Breast epithelium (tissue), 3 donors: Measurements from ENCODE around the gene DIS3L2.

Experiments used
- CTCF ChIP-seq, 3 donors: fragments of 450-650 bp; IDR thresholded peaks; one replicate each; pipeline ENCODE4 v1.5.1; 2016 to 2017; ENCODE audit warnings: antibody characterized with exemption in 3 of 3, mild to moderate bottlenecking in 3 of 3, moderate library complexity in 3 of 3
- POLR2A ChIP-seq: fragments of 450-650 bp; IDR thresholded peaks from one replicate; pipeline ENCODE4 v1.6.1; 2016; ENCODE audit warnings: antibody characterized with exemption, mild to moderate bottlenecking, moderate library complexity
- POLR2AphosphoS5 ChIP-seq, 3 donors: sonication (generic); formaldehyde crosslinking; IDR thresholded peaks; one replicate each; pipeline ENCODE4 v1.6.1; 2017; ENCODE audit warnings: antibody characterized with exemption in 3 of 3

DNA sequence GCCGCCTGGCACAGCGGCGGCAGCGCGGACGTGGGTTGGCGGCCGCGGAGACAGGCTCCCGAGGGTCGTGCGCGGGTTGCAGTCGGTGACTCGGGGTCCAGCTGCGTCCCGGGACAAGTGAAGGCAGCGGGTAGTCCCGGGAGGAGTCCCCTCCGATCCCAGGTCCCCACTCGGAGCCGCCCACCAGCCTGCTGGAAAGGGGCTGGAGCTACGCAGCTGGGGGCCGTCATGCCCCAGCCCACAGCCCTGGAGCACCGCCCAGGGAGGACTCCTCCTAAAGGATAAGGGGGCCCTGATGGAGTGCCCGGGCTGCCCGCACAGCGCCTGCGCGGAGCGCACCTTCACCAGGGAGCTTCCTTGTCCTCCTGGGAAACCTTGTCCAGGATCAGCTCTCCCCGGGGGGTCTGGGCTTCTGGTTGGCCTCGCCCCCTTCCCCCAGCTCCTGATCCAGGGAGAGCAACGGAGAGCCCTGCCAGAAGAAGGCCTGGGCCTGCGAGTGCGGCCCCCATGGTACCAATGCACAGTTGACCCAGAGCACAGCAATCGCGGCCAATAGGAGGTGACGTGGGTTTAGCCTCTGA is 391.1 kb downstream of the DIS3L2 start:
- TF ChIP-seq CTCF (IDR thresholded peaks at IDR 0.05) (no peak), POLR2A (no peak), POLR2AphosphoS5 (IDR thresholded peaks at IDR 0.05) (no peak)
